Gastroesophageal sphincter (tissue), 3 donors: Measurements from ENCODE around the gene ADGRL1.

Source experiments
- EP300 ChIP-seq: sonication (generic); formaldehyde crosslinking; IDR thresholded peaks from one replicate; pipeline ENCODE4 v1.6.1; 2017; ENCODE audit warnings: antibody characterized with exemption, mild to moderate bottlenecking
- POLR2A ChIP-seq, 2 donors: fragments of 450-650 bp; IDR thresholded peaks; one replicate each; pipeline ENCODE4 v1.6.1; 2017; ENCODE audit warnings: antibody characterized with exemption in 2 of 2, mild to moderate bottlenecking in 2 of 2, moderate library complexity in 1 of 2
- POLR2AphosphoS5 ChIP-seq: sonication (generic); formaldehyde crosslinking; IDR thresholded peaks from one replicate; pipeline ENCODE4 v1.6.1; 2017; ENCODE audit warnings: antibody characterized with exemption
- TF ChIP-seq, protein P1 (sequence below), 4 experiments: fragments of 200-600 bp in 2 of 4; fragments of 450-650 bp in 2 of 4; sonication (generic) in 1 of 4; IDR thresholded peaks; one replicate each; pipeline ENCODE4 v1.5.1; 2017 to 2019; ENCODE audit warnings: antibody characterized with exemption in 4 of 4, mild to moderate bottlenecking in 2 of 4, moderate library complexity in 2 of 4

GRCh38 chr19:14150770-14151661 lies 55.0 kb downstream of the ADGRL1 start:
- TF ChIP-seq, protein P1, sequence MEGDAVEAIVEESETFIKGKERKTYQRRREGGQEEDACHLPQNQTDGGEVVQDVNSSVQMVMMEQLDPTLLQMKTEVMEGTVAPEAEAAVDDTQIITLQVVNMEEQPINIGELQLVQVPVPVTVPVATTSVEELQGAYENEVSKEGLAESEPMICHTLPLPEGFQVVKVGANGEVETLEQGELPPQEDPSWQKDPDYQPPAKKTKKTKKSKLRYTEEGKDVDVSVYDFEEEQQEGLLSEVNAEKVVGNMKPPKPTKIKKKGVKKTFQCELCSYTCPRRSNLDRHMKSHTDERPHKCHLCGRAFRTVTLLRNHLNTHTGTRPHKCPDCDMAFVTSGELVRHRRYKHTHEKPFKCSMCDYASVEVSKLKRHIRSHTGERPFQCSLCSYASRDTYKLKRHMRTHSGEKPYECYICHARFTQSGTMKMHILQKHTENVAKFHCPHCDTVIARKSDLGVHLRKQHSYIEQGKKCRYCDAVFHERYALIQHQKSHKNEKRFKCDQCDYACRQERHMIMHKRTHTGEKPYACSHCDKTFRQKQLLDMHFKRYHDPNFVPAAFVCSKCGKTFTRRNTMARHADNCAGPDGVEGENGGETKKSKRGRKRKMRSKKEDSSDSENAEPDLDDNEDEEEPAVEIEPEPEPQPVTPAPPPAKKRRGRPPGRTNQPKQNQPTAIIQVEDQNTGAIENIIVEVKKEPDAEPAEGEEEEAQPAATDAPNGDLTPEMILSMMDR (IDR thresholded peaks at IDR 0.05), result no peak
- TF ChIP-seq POLR2AphosphoS5 (no peak), POLR2A (IDR thresholded peaks at IDR 0.05) (no peak), EP300 (no peak)
